CD4-positive, alpha-beta T cell treated with Interleukin-1 beta for 1 hour (primary cell): Measurements from ENCODE around the gene PLPP4.

Experiments
- DNase-seq, 2 donors: peaks; one replicate each; pipeline ENCODE4 v3.0.0-alpha.2; 2020 to 2022

PLPP4 gene

DNA sequence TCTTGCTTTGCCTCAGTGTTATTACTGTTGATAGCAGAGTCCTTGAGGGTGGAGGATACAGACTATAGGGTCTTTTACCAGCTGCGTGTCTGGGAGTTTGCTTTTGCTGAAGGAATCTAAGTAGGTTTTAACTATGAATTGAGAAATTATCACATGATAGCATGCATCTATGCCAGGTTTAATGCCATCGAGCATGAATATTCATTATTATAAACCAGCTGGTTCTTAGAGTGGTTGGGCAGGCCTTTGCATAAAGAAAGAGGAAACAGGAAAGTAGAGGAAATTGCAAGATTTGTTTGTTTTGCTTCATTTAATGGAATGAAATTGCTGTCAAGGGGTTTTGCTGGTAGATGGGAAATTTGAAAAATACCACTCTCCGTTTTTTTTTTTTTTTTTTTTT, 70.7 kb downstream of the PLPP4 start:
- DNase-seq = no peak

DNA sequence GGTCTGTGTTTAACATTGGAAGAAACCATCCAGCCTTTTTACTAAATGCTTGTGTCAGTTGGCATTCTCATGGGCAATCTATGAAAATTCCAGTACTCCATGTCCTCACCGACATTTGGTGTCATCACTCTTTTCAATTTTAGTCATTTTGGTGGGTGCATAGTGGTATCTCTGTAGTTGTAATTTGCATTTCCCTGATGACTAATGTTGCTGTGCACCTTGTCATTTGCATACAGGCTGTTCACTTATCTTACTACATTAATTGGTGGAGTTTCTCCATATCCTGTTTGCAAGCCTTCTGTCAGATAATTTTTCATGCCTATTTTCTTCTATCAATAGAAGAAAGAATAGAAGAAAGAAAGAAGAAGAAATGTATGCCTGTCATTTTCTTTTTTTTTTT, 73.7 kb downstream of the PLPP4 start:
- no peak for DNase-seq

- DNase-seq = no peak
These were observed 81.1 kb downstream of the PLPP4 start for GRCh38 chr10:120538091-120538490.

DNA sequence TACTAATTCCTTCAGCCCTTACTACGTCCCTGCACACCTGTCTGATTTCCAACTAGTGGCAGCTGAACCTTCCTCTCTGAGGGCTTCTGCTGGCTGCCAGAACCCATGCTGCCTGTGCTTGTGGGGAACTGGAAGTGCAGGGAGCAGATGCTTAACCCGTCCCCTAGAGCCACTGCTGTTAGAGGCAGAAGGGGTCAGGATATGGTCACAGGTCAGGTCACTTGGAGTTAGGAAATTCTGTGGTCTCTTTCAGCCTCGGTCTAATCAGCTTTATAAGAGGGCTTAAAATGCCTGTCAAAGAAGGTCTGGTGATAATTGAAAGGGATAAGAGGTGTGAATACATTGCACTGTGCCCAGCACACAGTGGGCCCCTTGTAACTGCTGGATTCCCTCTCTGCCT, 82.0 kb downstream of the PLPP4 start:
- no peak for DNase-seq

DNA sequence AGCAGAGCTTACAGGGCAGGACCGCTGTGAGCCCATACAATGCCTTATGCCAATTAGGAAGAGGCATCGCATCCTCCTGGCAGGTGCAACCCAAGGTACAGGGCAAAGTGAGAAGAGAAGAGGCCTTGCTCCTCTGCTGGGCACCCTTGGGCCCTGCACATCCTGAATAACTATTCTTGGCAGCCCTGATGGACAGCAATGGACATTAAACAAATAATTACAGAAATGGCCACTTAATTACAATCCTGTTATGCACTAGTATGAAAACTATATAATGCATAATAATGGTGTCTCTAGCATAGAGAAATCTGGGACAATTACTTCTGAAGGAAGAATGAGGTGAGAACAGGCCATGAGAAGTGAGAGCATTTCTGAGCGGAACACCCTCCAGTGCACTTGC, 83.5 kb downstream of the PLPP4 start:
- no peak for DNase-seq

DNA sequence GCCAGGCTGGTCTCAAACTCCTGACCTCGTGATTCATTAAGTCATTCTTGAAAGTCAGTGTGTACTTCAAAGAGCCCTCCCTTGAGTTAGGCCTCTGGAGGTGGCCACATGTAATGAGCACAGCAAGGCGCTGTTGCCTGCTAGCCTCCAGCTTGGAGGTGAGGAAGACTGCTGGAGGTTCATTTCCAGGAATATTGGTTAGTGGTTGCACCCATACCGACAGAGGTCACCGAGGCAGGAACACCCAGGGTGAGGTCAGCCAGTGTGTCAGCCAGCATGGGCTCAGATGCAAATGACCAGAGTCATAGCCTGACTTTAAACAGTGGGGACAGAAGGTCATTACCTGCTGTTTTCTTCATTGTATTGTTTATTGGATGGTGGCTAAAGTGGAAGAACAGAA, 85.0 kb downstream of the PLPP4 start:
- no peak for DNase-seq

DNA sequence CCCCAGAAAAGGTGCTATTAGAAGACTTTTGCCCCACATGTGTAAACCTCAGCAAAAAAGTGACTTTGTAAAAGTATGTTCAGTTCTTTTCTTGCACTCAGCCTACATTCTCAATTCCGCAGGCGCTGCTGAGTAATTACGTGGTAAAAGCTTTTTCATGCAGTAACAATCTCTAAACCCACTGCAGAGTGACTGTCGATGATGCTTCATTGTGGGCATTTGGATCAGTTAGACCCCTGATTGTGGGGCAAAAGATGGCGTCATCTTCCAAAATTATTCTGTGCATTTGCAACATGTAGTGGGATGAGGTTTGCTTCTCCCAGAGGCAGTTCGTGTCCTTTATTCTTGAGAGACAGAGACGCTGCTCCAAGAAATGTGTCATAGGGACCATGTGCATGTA, 85.6 kb downstream of the PLPP4 start:
- no peak for DNase-seq

DNA sequence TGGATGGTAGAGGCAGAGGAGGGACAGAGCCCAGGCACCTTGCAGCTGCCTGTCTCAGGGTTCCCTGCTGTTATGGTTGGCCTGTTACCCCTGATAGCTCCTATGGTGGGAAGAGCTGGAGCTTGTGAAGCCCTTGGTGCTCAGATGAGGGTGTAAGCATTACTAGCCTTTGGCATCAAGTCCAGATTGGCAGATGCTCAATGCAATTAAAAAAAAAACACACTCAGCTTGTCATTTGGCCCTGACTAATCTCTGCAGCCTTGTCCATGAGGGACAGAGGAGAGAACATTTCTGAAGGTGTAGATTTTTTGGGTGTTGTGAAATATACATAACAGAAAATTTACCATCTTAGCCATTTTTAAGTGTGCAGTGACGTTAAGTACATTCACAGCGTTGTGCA, 86.3 kb downstream of the PLPP4 start:
- no peak for DNase-seq

GRCh38 chr10:120548210-120548609, 91.2 kb downstream of the PLPP4 start:
- no peak for DNase-seq

GRCh38 chr10:120552262-120552661, 95.2 kb downstream of the PLPP4 start:
- DNase-seq = no peak

DNA sequence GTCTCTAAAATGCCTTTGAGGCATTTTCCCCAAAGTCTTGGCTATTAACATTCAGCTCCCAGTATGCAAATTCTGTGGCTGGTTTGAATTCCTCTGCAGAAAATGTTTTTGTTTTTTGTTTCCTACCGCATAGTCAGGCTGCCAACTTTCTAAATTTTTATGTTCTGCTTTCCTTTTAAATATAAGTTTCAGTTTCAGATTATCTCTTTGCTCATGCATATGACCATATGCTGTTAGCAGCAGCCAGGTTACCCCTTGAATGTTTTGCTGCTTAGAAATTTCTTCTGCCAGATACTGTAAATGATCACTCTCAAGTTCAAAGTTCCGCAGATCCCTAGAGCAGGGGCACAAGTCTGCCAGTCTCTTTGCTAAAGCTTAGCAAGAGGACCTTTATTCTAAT, 96.9 kb downstream of the PLPP4 start:
- no peak for DNase-seq

GRCh38 chr10:120555436-120555835, 98.4 kb downstream of the PLPP4 start:
- DNase-seq = no peak

DNA sequence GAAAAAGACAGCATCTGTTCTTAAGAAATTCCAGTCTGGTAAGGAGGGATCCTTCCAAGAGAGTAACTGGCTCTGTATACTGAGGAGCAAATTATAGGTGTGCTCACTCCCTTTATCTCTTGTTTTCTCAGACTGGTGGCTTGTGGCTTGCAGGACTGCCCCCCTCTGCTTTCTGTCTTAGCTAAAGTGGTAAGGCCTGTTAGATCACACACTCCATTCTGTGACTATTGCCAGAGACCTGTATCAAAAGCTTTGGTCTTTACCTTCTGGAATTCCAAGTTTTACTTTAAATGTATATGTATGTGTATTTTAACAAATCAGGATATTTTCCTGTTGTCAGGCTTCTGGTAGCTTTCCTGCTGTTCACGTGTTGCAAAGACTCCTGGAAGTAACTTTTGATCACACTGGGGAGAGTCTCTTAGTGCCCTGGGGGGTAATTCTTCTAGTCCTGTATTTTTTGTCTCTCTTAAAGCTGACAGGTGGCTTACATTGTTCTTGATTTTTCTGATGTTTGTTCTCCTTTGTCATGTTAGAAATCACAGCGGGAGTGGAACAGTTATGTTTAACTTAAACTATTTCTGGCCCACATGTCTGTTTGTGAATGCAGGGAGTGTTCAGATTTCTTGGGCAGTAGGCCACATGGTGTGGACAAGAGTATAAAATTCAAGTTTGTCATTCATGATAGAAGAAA, 99.0 kb downstream of the PLPP4 start:
- no peak for DNase-seq

DNA sequence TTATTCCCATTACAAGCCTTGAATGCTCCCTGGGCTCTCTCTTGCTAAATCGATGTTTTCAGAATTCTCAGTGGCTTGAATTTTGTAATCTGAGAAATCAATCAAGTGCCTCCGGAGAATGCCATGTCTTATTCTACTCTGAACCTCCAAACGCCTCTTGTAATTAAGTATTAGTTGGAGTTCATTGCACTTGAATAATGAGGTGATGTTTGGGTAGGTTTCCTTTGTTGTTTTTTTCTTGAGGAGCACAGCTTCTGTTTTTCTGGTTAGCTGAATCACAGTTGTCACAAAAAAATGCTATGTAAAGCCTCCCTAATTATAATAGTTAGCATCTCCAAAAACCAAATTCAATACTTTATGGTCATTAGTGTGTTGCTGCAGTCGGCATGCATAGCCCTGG, 100.3 kb downstream of the PLPP4 start:
- no peak for DNase-seq

DNA sequence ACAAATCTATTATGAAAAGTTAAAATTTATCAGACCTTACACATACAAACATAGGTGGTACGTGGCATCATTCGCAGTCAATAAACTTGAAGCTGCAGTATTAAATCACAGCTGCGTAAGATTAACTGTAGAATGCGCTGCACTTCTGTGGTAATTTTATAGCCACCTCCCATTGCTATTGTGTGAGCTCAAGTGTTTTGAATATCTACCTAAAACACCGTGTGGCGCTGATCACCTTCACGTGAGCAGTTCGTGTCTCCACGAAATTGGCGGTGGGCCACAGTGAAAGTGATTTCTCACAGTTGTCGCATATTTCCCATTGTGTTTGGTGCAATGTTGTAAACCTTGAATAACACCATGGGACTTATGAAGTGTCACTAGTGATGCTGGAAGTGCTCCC, 102.8 kb downstream of the PLPP4 start:
- DNase-seq = no peak

- DNase-seq = no peak
These were observed 105.9 kb downstream of the PLPP4 start for GRCh38 chr10:120562956-120563355.

- no peak for DNase-seq
These were observed 113.4 kb downstream of the PLPP4 start for GRCh38 chr10:120570418-120570817.

- no peak for DNase-seq
These were observed 114.2 kb downstream of the PLPP4 start for GRCh38 chr10:120571266-120571665.

DNA sequence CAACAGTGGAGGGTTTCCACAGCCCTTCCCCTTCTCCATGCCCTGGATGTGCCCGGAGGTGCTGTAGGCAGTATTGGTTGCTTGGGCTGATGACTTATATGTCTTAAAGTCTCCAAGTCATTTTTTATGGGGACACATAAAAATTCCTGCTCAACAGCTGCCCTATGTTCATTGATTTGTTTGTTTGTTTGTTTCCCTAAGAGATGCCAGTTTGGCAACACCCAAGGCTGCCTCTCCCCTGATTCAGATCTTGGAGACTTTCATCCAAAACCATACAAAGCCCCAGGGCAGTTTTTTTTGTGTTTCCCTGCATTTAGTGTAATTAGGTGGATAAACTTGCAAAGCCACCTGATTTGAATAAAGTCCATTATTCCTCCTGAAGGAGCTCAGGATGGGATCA, 115.3 kb downstream of the PLPP4 start:
- no peak for DNase-seq

DNA sequence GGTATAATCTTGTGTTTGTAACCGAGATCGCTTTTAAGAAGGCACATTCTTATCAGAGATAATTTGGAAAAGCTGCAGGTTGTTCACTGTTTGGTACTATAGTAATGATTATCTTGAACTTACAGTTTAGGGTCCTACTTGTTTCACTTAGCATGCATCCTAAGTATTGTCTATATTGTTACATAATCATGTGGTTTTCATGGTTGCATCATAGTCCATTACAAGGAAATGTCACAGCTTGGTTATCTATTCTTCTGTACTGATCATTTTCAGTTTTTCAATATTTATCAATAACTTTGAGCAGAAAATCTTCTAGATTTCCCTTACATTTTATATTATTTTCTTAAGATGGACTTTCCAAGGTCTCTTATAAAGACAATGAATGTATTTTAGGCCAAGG, 116.3 kb downstream of the PLPP4 start:
- no peak for DNase-seq

DNA sequence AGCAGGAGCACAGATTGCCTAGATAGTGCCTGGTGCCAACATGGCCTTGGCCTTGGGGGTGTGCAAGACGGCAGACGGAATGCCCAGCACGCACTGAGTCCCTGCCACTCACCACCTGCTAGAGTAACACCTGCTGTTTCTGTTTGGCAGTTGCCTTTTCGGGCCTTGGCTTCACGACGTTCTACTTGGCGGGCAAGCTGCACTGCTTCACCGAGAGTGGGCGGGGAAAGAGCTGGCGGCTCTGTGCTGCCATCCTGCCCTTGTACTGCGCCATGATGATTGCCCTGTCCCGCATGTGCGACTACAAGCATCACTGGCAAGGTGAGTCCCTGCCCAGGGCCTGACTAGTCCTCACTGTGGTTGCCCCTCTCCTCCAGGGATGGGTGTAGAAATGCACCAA, 118.0 kb downstream of the PLPP4 start:
- no peak for DNase-seq

- no peak for DNase-seq
These were observed 118.4 kb downstream of the PLPP4 start for GRCh38 chr10:120575411-120575810.

GRCh38 chr10:120578134-120578533, 121.1 kb downstream of the PLPP4 start:
- DNase-seq = no peak

DNA sequence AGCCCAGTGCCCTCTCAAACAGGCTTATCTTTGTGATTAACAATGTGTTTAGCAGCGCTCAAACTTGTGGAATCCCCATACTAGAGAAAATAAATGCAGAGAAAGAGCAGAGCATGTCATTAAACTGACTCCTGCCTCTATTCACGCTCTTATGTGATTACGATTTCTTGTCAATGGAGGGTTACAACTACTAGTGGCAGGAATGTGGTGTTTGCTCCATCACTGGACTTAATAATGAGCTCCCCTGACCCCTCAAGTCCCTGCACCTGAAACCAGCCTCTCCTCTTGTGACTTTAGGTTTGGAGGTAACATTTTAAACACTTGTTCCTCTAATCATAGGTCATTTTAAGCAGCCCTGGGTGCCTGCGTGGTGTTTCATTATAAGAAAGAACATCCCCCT, 121.9 kb downstream of the PLPP4 start:
- DNase-seq = no peak
